HG02938 (cell line): ENCODE measurements around the gene SORCS2.

Source experiments
- ATAC-seq: cut with Tn5 transposase; IDR thresholded peaks from one replicate; pipeline ENCODE4 v1.9.1; 2021; ENCODE audit warnings: mild to moderate bottlenecking, moderate library complexity; ENCODE audit not compliant: unreplicated experiment

The SORCS2 gene

DNA sequence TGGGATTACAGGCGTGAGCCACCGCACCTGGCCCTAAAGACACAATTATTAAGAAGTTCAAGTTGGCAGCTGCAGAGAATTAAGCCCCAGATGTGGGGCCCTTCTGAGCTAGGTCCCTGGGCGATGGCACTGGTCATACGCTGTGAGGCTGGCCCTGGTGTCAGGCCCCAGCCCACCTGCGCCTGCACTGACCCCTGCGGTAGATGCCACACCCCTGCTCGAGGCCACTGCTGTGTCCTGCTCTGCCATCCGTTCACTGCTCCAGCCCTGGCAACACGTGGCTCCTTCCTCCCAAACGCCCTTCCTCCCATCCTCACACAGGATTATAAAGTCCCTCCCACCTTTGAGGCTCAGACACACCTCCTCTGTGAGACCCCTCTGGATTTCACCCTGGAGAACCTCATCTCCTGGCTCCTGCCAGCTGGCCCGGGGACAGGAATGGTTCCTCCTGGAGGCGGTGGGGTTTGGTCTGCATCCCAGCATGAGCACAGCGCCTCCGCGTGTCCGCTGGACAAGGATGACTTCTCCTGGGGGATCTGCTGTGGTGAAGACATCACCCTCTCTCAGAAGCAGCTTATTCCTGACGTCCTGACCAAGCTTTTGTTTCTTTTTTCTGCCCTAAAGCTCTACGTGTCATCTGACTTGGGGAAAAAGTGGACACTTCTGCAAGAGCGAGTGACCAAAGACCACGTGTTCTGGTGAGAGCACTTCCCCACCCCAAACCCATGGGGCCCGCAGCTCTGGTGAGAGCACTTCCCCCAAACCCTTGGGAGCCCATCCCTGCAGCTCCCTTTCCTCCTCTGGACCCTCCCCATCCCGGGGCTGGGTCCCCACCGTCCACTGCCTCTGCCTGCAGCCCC, 461.4 kb downstream of the SORCS2 start:
- ATAC-seq = no peak

GRCh38 chr4:7654550-7655445, 462.5 kb downstream of the SORCS2 start:
- ATAC-seq = no peak

GRCh38 chr4:7655511-7656243, 463.3 kb downstream of the SORCS2 start:
- no peak for ATAC-seq

DNA sequence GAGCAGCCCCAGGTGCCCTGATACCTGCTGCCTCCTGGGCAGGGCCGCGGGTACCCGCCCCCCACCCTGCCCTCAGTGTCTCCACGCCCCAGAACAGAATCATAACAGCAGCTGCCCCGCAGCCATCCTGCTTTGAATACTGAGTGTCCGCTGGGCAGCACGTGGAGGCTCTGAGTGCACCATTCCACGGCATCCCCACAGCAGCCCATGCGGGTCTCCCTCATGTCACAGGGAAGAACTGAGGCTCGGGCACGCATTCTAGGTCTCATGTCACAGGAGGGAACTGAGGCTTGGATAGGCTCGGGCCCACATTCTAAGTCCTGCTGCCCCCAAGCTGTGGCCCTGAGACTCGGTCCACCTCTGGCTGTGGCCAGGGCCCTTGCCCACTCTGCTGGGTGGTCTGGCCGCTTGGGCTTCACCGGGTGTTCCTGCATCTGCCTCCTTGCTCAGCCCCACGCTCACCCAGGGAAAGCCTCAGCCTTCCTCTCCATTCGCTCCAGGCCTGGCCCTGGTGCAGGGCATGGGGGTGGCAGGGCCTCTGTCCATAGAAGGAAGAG, 464.0 kb downstream of the SORCS2 start:
- no peak for ATAC-seq

GRCh38 chr4:7657545-7658297, 465.4 kb downstream of the SORCS2 start:
- no peak for ATAC-seq

GRCh38 chr4:7658341-7659204, 466.2 kb downstream of the SORCS2 start:
- no peak for ATAC-seq

DNA sequence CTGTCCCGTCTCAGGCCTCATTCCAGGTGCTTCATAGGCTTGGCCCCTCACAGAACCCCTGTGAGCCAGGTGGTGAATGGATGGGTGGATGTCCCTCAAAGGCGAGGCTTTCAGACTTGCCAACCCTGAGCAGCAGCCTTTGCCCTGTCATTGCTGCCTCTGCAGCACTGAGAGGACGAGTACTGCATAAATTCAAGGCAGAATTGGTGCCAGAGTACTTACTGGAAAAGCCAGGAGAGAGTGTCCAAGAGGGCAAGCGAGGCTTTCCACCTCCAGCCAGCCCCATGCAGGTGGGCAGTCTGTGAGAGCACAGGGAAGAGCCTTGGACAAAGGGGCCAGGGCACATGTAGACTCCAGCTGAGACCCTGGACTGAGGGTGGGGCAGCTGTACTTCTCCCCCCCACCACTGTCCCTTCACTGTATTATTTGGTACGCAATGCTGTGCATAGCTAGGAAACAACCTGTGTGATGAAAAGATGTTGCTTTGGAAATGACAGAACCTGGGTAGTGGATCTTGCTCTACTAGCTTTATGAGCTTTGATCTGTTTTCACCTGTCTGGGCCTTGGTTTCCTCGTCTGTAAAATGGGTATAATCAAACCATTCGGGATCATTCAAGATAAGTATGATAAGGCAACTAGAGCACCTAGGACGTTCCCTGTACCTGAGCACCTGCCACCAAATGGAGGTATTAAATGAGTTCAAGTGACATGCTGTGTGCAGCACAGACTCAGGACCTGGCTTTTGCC, 467.3 kb downstream of the SORCS2 start:
- no peak for ATAC-seq

DNA sequence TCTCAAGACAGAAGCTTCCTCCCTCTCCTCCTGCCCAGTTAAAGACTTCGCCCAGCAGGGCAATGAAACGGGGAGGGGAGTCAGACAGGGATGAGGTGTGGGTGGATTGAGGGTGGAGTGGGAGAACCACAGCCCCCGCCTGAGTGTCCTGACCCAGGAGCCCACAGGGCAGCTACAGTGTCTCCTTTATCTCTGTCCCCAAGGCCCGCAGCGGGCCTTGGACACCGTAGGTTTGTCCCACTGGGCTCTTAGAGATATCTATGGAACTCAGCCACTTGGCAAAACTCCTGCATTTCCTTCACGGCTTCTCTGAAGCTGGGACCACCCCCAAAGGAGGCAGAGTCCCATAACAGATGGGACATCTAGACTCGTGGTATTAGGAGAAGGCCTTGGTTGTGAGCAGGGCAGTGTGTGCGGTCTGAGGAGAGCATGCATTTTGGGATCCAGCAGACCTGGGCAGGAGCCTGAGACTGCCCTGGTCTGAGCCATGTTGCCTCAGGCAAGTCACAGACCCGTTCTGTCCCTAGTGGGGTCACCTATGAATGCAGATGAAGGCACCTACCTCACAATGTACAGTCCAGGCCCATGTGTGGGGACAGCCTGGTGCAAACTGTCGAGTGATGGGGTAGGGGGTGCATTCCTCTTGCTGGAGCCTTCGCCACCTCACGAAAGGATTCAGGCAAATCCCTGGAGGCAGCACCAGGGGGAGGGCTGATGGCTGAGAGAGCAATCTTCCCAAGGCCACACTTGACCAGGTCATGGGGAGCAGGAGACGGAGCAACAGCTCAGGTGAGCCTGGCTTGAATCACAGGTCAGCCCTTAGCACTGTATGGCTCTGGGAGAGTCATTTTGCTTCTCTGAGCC, 468.1 kb downstream of the SORCS2 start:
- ATAC-seq = no peak

DNA sequence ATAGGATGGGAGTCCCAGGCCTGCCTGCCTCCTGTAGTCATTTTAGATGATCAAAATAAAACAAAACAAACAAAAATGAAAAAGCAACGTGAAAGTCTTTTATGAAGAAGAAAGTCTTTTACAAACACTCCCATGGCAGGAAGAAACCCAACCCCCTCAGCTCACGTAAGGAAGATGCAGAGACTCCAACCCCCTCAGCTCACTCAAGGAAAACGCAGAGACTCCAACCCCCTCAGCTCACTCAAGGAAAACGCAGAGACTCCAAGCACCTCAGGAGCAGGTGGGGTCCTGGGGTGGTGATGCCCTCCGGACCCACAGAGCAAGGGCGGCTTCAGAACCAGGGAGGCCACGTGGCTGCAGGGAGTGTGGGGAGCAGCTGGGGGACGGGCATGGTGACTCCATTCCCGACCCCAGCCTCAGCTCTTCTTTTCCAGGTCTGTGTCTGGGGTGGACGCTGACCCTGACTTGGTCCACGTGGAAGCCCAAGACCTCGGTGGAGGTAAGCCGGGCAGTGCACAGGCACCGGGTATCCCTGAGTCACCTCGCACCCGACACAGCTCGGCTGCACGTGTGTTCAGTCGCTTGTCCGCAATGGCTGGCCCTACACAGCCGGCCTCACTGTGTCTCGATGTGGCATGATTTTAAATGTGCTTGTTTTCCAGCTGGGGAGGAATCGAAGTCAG, 468.9 kb downstream of the SORCS2 start:
- ATAC-seq = no peak

- no peak for ATAC-seq
Observed at GRCh38 chr4:7661846-7662506, 469.6 kb downstream of the SORCS2 start.

DNA sequence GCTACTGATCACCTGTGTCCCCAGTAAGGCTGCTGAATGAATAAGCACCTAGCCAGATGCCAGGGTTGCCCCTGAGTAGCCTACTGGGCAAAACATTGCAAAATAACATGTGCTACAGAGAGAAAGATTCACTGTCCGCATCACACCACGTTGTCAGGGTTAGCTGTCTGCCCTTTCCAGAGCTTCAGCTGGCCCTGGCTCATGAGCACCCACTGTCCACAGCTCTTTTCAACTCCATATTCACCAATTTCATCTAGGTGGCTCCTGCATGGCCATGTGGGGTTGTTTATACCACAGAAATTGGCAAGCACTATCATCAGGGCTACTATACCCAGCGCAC, 470.1 kb downstream of the SORCS2 start:
- no peak for ATAC-seq

- no peak for ATAC-seq
Observed at GRCh38 chr4:7663075-7663541, 470.8 kb downstream of the SORCS2 start.

- no peak for ATAC-seq
Observed at GRCh38 chr4:7664106-7664505, 471.8 kb downstream of the SORCS2 start.

DNA sequence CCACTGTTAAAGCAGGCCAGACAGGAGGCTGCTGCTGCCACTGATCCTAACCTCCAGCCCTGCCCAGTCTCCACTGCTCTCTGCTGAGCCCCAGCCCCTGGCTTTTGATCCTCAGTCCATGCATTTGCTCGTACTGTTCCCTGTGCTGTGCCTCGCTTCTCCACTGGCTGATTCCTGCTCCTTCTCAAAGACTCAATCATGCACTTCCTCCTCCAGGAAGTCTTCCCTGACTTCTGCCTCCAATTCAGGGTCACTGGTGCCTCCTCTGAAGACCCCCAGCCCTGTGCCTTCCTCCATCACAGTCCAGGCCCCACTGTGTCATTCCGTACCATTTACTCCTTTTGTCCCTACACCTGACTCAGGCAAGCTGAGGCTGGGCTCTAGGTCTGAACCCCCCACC, 473.0 kb downstream of the SORCS2 start:
- no peak for ATAC-seq

DNA sequence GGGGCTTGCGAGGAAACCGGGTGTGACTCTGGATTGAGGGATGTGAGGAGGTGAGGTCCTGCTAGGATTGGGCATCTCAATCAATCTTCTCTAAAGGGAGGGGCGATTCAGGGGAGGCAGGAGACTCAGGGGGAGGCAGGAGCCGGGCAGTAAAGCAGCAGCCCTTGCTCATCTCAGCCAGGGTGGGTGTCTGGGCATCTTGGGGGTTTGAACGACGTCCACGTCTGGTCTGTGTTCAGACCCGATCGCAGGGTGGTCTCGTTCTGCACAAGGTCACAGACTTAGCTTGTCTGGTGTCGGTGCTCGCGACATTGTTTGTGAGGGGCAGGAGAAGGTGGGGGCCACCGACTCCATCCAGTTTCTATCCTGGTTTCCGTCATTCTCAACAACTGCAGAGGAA, 473.7 kb downstream of the SORCS2 start:
- no peak for ATAC-seq

DNA sequence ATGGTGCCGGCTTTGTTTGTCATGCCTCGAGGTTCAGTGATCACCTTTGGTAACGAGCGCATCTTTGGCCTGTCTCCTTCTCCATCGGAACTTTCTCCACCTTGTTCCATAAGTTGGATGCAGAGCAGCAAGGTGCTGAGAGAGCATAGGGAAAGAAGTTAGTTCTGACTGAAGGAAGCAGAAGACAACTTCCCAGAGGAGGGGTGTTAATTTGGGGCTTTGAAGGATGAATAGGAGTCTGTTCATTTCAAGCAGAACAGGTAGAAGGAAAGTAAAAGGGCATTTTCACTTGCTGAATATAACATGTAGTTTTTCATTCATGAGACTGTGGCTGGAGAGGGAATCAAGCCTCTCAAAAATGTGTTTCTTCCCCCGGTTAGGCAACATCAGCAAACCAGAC, 474.4 kb downstream of the SORCS2 start:
- ATAC-seq = no peak

GRCh38 chr4:7668271-7668670, 475.9 kb downstream of the SORCS2 start:
- ATAC-seq = no peak
